K562 (cell line): ENCODE measurements around the gene AHCYL1. TPM values are rescaled to one million over a fixed set of nuclear protein-coding genes. Genes with fewer than 3 reads are reported as not detected.

Source experiments
- BRD4 ChIP-seq: fragments of 200-600 bp; sonication (generic); IDR thresholded peaks from 2 replicates; pipeline ENCODE4 v1.6.1; 2017; ENCODE audit warnings: inconsistent platforms
- BRD9 ChIP-seq: fragments of 450-650 bp; IDR thresholded peaks from 2 replicates; pipeline ENCODE4 v1.6.1; 2018; ENCODE audit warnings: low read depth; ENCODE audit not compliant: partially characterized antibody
- DACH1 ChIP-seq: fragments of 450-650 bp; IDR thresholded peaks from 2 replicates; pipeline ENCODE4 v1.6.1; 2018; ENCODE audit not compliant: partially characterized antibody
- ELF1 ChIP-seq: fragments of 200-800 bp; sonication (Bioruptor generic); IDR thresholded peaks from 2 replicates; pipeline ENCODE4 v1.6.1; 2016; ENCODE audit warnings: missing genetic modification characterization, missing compliant biosample characterization
- KLF6 ChIP-seq: fragments of 250-450 bp; sonication (Bioruptor Pico); IDR thresholded peaks from 2 replicates; pipeline ENCODE4 v1.4.0; 2020; ENCODE audit warnings: mild to moderate bottlenecking, moderate library complexity, borderline replicate concordance
- PHB ChIP-seq: fragments of 250-450 bp; sonication (Bioruptor Pico); IDR thresholded peaks from 2 replicates; pipeline ENCODE4 v1.5.0; 2021
- POLR2AphosphoS5 ChIP-seq: IDR thresholded peaks from 2 replicates; pipeline ENCODE4 v1.6.1; 2011; ENCODE audit warnings: mild to moderate bottlenecking, low read depth, low read length, moderate library complexity; ENCODE audit not compliant: control insufficient read depth, insufficient read depth
- SMAD1 ChIP-seq: fragments of 150-350 bp; IDR thresholded peaks from 2 replicates; pipeline ENCODE4 v1.6.1; 2014; ENCODE audit warnings: low read length, low read depth; ENCODE audit not compliant: partially characterized antibody
- SP1 ChIP-seq: sonication (generic); formaldehyde crosslinking; IDR thresholded peaks from 2 replicates; pipeline ENCODE4 v1.8.1; 2022; ENCODE audit warnings: mild to moderate bottlenecking, missing genetic modification reagents
- STAT5A ChIP-seq: IDR thresholded peaks from 2 replicates; pipeline ENCODE4 v1.6.1; 2012; ENCODE audit warnings: low read length, inconsistent platforms, borderline replicate concordance
- TCFL5 ChIP-seq: fragments of 250-450 bp; sonication (Bioruptor Pico); conservative IDR thresholded peaks from 2 replicates; pipeline ENCODE4 v1.6.1; 2021; ENCODE audit warnings: mild to moderate bottlenecking, moderate library complexity, matching md5 sums
- TOE1 ChIP-seq, 2 experiments: fragments of 450-650 bp in 1 of 2; sonication (generic) in 1 of 2; formaldehyde crosslinking in 1 of 2; IDR thresholded peaks; 2 replicates each; pipeline versions ENCODE4 v1.7.1 to v1.8.0; 2016 to 2022; ENCODE audit warnings: borderline replicate concordance in 2 of 2, mild to moderate bottlenecking in 2 of 2, antibody characterized with exemption in 1 of 2, inconsistent platforms in 1 of 2, low read depth in 1 of 2, missing genetic modification reagents in 1 of 2, moderate library complexity in 1 of 2
- polyA plus RNA-seq, 8 experiments: library from polyadenylated mRNA; depleted of rRNA in 4 of 8; stranded (reverse) in 5 of 8; unstranded in 3 of 8; fragments of >200 nt; fragmentation: Nextera tagmentation in 2 of 8; fragmentation: Illumina TruSeq in 1 of 8; extraction: Ambion mirVana in 2 of 8; extraction: Trizol in 1 of 8; gene quantifications; 2 replicates each; pipeline versions ENCODE4 v1.2.1 to v1.2.3, GENCODE V29; 2011 to 2014; ENCODE audit warnings: inconsistent platforms in 1 of 8, missing spikeins in 1 of 8
- total RNA-seq, 7 experiments: library from RNA; depleted of rRNA in 6 of 7; stranded (reverse); fragments of >200 nt in 6 of 7; fragmentation: Illumina TruSeq in 2 of 7; extraction: Trizol in 2 of 7; gene quantifications; 2 replicates each; pipeline versions ENCODE4 v1.2.1 to v1.2.3, GENCODE V29; 2011 to 2021; ENCODE audit warnings: low replicate concordance in 1 of 7
- TF ChIP-seq, protein P1 (sequence below), 2 experiments: fragments of 450-650 bp in 1 of 2; sonication (generic) in 1 of 2; formaldehyde crosslinking in 1 of 2; IDR thresholded peaks in 1 of 2; conservative IDR thresholded peaks in 1 of 2; 2 replicates each; pipeline versions ENCODE4 v1.6.1 to v1.8.1; 2016 to 2023; ENCODE audit warnings: mild to moderate bottlenecking in 2 of 2, moderate library complexity in 2 of 2, inconsistent platforms in 1 of 2, missing genetic modification reagents in 1 of 2
- TF ChIP-seq, protein P2 (sequence below): fragments of 200-800 bp; sonication (Bioruptor generic); IDR thresholded peaks from 2 replicates; pipeline ENCODE4 v1.6.1; 2016; ENCODE audit warnings: missing genetic modification characterization, missing compliant biosample characterization
- TF ChIP-seq, protein P3 (sequence below), 2 experiments: fragments of 200-800 bp in 1 of 2; sonication (Bioruptor generic) in 1 of 2; sonication (generic) in 1 of 2; formaldehyde crosslinking in 1 of 2; IDR thresholded peaks in 1 of 2; conservative IDR thresholded peaks in 1 of 2; 2 replicates each; pipeline versions ENCODE4 v1.5.0 to v1.6.1; 2016 to 2020; ENCODE audit warnings: missing compliant biosample characterization in 1 of 2, missing genetic modification characterization in 1 of 2, missing genetic modification reagents in 1 of 2
- TF ChIP-seq, protein P4 (sequence below): fragments of 450-650 bp; IDR thresholded peaks from 2 replicates; pipeline ENCODE4 v1.6.1; 2017; ENCODE audit warnings: mild to moderate bottlenecking, moderate library complexity

The AHCYL1 gene
- total and polyA plus RNA-seq, 9 of the 15 experiments (the other 6 are each of a cell fraction or from before 2014, with no cell fraction given) = 27.3 to 118 (median 44.5) TPM

DNA sequence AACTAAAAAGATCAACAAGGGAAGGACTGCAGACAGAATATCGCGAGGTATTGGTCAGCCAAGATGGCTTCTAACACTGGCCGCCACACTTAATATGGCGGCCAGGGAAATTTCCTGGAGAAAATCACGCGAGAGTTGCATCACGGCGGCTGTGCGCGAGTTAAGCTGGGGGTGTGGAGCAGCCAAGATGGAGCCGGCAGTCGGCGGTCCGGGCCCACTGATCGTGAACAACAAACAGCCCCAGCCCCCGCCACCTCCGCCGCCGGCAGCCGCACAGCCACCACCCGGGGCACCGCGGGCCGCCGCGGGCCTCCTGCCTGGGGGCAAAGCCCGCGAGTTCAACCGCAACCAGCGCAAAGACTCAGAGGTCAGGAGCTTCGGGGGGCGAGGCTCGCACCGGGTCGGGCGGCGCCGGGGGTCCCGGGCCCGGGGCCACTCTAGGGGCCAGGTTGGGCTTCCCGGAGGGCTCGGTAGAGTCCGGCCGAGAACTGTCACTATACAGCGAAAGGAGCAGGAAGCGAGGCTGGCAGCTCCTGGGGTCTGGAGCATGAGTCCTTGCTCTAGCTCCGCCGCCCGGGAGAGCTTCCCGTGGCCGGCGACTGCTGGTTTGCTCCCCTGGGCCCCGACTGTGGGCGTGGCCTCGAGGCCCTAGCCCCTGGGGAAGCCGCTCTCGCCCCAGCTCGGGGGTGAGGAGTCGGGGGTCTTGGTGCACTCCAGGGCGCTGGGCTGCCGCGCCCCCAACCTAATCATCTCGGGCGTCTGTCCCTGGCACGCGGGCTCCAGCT lies 50.1 kb downstream of the AHCYL1 start, which contains the start of gene STRIP1 (continued):
- TF ChIP-seq, protein P1, sequence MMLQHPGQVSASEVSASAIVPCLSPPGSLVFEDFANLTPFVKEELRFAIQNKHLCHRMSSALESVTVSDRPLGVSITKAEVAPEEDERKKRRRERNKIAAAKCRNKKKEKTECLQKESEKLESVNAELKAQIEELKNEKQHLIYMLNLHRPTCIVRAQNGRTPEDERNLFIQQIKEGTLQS (IDR thresholded peaks at IDR 0.05) = peak; percentile 93
- TF ChIP-seq, protein P1 (CRISPR knock-in tag; conservative IDR thresholded peaks at IDR 0.05) = no peak; the same call in 1 of the 2 replicates
- TF ChIP-seq, protein P2, sequence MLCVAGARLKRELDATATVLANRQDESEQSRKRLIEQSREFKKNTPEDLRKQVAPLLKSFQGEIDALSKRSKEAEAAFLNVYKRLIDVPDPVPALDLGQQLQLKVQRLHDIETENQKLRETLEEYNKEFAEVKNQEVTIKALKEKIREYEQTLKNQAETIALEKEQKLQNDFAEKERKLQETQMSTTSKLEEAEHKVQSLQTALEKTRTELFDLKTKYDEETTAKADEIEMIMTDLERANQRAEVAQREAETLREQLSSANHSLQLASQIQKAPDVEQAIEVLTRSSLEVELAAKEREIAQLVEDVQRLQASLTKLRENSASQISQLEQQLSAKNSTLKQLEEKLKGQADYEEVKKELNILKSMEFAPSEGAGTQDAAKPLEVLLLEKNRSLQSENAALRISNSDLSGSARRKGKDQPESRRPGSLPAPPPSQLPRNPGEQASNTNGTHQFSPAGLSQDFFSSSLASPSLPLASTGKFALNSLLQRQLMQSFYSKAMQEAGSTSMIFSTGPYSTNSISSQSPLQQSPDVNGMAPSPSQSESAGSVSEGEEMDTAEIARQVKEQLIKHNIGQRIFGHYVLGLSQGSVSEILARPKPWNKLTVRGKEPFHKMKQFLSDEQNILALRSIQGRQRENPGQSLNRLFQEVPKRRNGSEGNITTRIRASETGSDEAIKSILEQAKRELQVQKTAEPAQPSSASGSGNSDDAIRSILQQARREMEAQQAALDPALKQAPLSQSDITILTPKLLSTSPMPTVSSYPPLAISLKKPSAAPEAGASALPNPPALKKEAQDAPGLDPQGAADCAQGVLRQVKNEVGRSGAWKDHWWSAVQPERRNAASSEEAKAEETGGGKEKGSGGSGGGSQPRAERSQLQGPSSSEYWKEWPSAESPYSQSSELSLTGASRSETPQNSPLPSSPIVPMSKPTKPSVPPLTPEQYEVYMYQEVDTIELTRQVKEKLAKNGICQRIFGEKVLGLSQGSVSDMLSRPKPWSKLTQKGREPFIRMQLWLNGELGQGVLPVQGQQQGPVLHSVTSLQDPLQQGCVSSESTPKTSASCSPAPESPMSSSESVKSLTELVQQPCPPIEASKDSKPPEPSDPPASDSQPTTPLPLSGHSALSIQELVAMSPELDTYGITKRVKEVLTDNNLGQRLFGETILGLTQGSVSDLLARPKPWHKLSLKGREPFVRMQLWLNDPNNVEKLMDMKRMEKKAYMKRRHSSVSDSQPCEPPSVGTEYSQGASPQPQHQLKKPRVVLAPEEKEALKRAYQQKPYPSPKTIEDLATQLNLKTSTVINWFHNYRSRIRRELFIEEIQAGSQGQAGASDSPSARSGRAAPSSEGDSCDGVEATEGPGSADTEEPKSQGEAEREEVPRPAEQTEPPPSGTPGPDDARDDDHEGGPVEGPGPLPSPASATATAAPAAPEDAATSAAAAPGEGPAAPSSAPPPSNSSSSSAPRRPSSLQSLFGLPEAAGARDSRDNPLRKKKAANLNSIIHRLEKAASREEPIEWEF (CRISPR knock-in tag) = no peak
- no peak for TF ChIP-seq TCFL5 (CRISPR knock-in tag)
- no peak for TF ChIP-seq SMAD1
- TF ChIP-seq, protein P3, sequence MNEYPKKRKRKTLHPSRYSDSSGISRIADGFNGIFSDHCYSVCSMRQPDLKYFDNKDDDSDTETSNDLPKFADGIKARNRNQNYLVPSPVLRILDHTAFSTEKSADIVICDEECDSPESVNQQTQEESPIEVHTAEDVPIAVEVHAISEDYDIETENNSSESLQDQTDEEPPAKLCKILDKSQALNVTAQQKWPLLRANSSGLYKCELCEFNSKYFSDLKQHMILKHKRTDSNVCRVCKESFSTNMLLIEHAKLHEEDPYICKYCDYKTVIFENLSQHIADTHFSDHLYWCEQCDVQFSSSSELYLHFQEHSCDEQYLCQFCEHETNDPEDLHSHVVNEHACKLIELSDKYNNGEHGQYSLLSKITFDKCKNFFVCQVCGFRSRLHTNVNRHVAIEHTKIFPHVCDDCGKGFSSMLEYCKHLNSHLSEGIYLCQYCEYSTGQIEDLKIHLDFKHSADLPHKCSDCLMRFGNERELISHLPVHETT (CRISPR knock-in tag; conservative IDR thresholded peaks at IDR 0.05 in 1 of 2, IDR thresholded peaks at IDR 0.05 in 1 of 2) = peak in 1 of 2 experiments; percentile 90; a peak in 2 of 4 replicates
- TF ChIP-seq KLF6 (CRISPR knock-in tag) = peak; percentile 73; the same call in 1 of the 2 replicates
- TF ChIP-seq ELF1 (tag) = peak; percentile 87
- TF ChIP-seq TOE1 (IDR thresholded peaks at IDR 0.05; ENCODE audit: borderline replicate concordance) = no peak
- no peak for TF ChIP-seq TOE1 (CRISPR knock-in tag; IDR thresholded peaks at IDR 0.05; ENCODE audit: borderline replicate concordance, low read depth)
- peak; percentile 74 for TF ChIP-seq BRD4
- peak; percentile 30; the same call in 1 of the 2 replicates for TF ChIP-seq STAT5A
- TF ChIP-seq, protein P4, sequence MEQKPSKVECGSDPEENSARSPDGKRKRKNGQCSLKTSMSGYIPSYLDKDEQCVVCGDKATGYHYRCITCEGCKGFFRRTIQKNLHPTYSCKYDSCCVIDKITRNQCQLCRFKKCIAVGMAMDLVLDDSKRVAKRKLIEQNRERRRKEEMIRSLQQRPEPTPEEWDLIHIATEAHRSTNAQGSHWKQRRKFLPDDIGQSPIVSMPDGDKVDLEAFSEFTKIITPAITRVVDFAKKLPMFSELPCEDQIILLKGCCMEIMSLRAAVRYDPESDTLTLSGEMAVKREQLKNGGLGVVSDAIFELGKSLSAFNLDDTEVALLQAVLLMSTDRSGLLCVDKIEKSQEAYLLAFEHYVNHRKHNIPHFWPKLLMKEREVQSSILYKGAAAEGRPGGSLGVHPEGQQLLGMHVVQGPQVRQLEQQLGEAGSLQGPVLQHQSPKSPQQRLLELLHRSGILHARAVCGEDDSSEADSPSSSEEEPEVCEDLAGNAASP = no peak
- no peak for TF ChIP-seq BRD9
- no peak for TF ChIP-seq SP1 (CRISPR knock-in tag)
- no peak; the same call in 1 of the 2 replicates for TF ChIP-seq PHB (CRISPR knock-in tag)
- peak; percentile 94 for TF ChIP-seq POLR2AphosphoS5
- no peak for TF ChIP-seq DACH1
